Stomach (tissue), 9 donors: ENCODE measurements around the gene ZCCHC10. TPM values are rescaled to one million over a fixed set of nuclear protein-coding genes. Genes with fewer than 3 reads are reported as not detected.

Source experiments
- DNase-seq, 2 donors: peaks; one replicate each; pipeline versions ENCODE4 v3.0.0 to v3.0.0-alpha.2; 2013 to 2019
- H3K27ac ChIP-seq, 5 donors: fragments of 200-600 bp in 4 of 5; sonication (generic) in 4 of 5; one replicate each; pipeline ENCODE4 v1.5.1; 2013 to 2019; ENCODE audit warnings: mild to moderate bottlenecking in 1 of 5, moderate library complexity in 1 of 5
- H3K27me3 ChIP-seq, 3 donors: fragments of 200-600 bp; sonication (generic); one replicate each; pipeline ENCODE4 v1.5.1; 2017 to 2019; ENCODE audit warnings: mixed run types in 1 of 3
- H3K36me3 ChIP-seq, 4 donors: fragments of 200-600 bp; sonication (generic); 1 replicate in 3 of 4; 2 replicates in 1 of 4; pipeline ENCODE4 v1.5.1; 2016 to 2019
- H3K4me1 ChIP-seq, 4 donors: fragments of 200-600 bp; sonication (generic); one replicate each; pipeline ENCODE4 v1.5.1; 2016 to 2019
- H3K4me3 ChIP-seq, 4 donors: fragments of 200-600 bp; sonication (generic) in 3 of 4; one replicate each; pipeline ENCODE4 v1.5.1; 2016 to 2019; ENCODE audit warnings: mild to moderate bottlenecking in 1 of 4
- H3K9me3 ChIP-seq, 4 donors: fragments of 200-600 bp; sonication (generic); one replicate each; pipeline ENCODE4 v1.5.1; 2016 to 2019
- EP300 ChIP-seq: sonication (generic); formaldehyde crosslinking; IDR thresholded peaks from one replicate; pipeline ENCODE4 v1.6.1; 2017; ENCODE audit warnings: antibody characterized with exemption
- POLR2A ChIP-seq, 4 donors: fragments of 450-650 bp; IDR thresholded peaks; one replicate each; pipeline ENCODE4 v1.6.1; 2016; ENCODE audit warnings: antibody characterized with exemption in 4 of 4, control low read depth in 2 of 4, mild to moderate bottlenecking in 1 of 4, moderate library complexity in 1 of 4
- POLR2AphosphoS5 ChIP-seq, 3 donors: sonication (generic); formaldehyde crosslinking; IDR thresholded peaks; one replicate each; pipeline ENCODE4 v1.6.1; 2016; ENCODE audit warnings: antibody characterized with exemption in 3 of 3
- WGBS, 5 donors: extraction: QIAGEN DNeasy Blood & Tissue Kit in 3 of 5; methylation state at CpG; one replicate each; pipeline versions ENCODE4 v1.1.5 to v1.1.7; 2013 to 2018; 5-methylcytosine and 5-hydroxymethylcytosine counted together
- intact Hi-C: fragments of 100-400 bp; cut with DNase I; formaldehyde crosslinking; loops from one replicate; pipeline ENCODE4 v1.15.1; 2023; ENCODE audit warnings: low total_unique reads
- polyA plus RNA-seq, 3 donors: library from polyadenylated mRNA; stranded (reverse); fragments of 200-250 nt; gene quantifications; one replicate each; pipeline ENCODE4 v1.2.3, GENCODE V29; 2013
- total RNA-seq, 5 donors: library from RNA; depleted of rRNA; stranded (reverse); fragments of >200 nt; gene quantifications; one replicate each; pipeline versions ENCODE4 v1.1.0 to v1.2.3, GENCODE V29; 2014 to 2016
- TF ChIP-seq, protein P1 (sequence below), 7 experiments: fragments of 450-650 bp in 4 of 7; fragments of 200-600 bp in 3 of 7; sonication (generic) in 3 of 7; IDR thresholded peaks; one replicate each; pipeline ENCODE4 v1.5.1; 2016 to 2019; ENCODE audit warnings: antibody characterized with exemption in 7 of 7, control low read depth in 2 of 7, mild to moderate bottlenecking in 1 of 7
- donor health status: healthy with polysubstance abuse.
- donor health status: Bipolar disorder and iron deficiency.
- donor health status: healthy.

Gene ZCCHC10
- total and polyA plus RNA-seq, 8 donors, result 0.29 to 45.1 (median 11.8) TPM

DNA sequence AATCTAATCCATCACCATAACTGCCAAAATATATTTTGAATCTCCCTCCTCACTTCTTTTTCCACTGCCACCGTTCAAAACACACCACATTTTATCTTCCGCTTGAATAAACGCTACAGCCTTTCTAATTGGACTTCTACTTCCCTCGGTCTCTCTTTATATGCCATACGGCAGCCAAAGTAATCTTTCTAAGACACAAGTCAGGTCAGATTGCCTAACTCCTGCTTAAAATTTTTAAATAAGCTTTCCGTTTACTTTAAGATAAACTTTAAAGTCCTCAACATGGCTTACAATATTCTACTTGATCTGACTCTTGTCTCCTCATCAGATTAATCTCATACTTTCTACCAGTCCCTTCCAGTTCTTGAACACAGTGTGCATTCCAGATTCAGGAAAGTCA, 72.6 kb downstream of the ZCCHC10 start:
- peak overlapping the region in 2 of 5 donors; percentile 23 to 50 for H3K27ac ChIP-seq
- H3K9me3 ChIP-seq, result no peaks in the 10 kb centered on the region
- H3K4me3 ChIP-seq, result no peak overlapping the region
- intact Hi-C loops, result no loop called here
- 23 to 43% (median 24%) methylated on average over 6 of the region's 6 CpGs for WGBS, 5 donors
- H3K36me3 ChIP-seq, result peaks cover 3 to 16% (median 10%) of the 10 kb centered on the region in 4 donors
- no peaks in the 10 kb centered on the region for H3K27me3 ChIP-seq
- TF ChIP-seq EP300 (no peak), POLR2AphosphoS5 (IDR thresholded peaks at IDR 0.05) (peak in 1 of 3 donors; percentile 3), POLR2A (IDR thresholded peaks at IDR 0.05) (no peak)
- TF ChIP-seq, protein P1, sequence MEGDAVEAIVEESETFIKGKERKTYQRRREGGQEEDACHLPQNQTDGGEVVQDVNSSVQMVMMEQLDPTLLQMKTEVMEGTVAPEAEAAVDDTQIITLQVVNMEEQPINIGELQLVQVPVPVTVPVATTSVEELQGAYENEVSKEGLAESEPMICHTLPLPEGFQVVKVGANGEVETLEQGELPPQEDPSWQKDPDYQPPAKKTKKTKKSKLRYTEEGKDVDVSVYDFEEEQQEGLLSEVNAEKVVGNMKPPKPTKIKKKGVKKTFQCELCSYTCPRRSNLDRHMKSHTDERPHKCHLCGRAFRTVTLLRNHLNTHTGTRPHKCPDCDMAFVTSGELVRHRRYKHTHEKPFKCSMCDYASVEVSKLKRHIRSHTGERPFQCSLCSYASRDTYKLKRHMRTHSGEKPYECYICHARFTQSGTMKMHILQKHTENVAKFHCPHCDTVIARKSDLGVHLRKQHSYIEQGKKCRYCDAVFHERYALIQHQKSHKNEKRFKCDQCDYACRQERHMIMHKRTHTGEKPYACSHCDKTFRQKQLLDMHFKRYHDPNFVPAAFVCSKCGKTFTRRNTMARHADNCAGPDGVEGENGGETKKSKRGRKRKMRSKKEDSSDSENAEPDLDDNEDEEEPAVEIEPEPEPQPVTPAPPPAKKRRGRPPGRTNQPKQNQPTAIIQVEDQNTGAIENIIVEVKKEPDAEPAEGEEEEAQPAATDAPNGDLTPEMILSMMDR (IDR thresholded peaks at IDR 0.05), result no peak
- peaks cover 14 to 82% (median 51%) of the 10 kb centered on the region in 4 donors for H3K4me1 ChIP-seq
- DNase-seq, result no peak

DNA sequence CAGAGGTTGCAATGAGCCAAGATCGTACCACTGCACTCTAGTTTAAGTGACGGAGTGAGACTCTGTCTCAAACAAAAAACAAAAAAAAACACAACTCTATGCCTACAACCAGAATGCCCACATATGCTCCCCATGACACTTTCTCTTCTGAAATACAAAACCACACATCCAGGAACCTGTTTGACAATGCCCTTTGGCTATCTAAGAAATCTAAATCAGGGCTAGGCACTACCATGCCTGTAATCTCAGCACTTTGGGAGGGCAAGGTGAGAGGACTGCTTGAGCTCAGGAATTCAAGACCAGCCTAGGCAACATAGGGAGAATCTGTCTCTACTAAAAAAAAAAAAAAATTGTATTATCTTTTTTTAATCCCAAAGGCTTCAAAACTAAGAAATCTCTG, 73.5 kb downstream of the ZCCHC10 start:
- TF ChIP-seq POLR2AphosphoS5 (IDR thresholded peaks at IDR 0.05) (no peak), POLR2A (IDR thresholded peaks at IDR 0.05) (no peak), EP300 (no peak)
- TF ChIP-seq, protein P1 (IDR thresholded peaks at IDR 0.05), result no peak
- DNase-seq, result no peak
- no peaks in the 10 kb centered on the region for H3K9me3 ChIP-seq
- peaks cover 19 to 83% (median 54%) of the 10 kb centered on the region in 4 donors for H3K4me1 ChIP-seq
- WGBS, 5 donors, result 83 to 99% (median 93%) methylated on average over 2 of the region's 2 CpGs
- intact Hi-C loops, result no loop called here
- H3K27ac ChIP-seq, result no peak overlapping the region
- H3K36me3 ChIP-seq, result peaks cover 3 to 16% (median 10%) of the 10 kb centered on the region in 4 donors
- H3K27me3 ChIP-seq, result no peaks in the 10 kb centered on the region
- H3K4me3 ChIP-seq, result no peak overlapping the region

DNA sequence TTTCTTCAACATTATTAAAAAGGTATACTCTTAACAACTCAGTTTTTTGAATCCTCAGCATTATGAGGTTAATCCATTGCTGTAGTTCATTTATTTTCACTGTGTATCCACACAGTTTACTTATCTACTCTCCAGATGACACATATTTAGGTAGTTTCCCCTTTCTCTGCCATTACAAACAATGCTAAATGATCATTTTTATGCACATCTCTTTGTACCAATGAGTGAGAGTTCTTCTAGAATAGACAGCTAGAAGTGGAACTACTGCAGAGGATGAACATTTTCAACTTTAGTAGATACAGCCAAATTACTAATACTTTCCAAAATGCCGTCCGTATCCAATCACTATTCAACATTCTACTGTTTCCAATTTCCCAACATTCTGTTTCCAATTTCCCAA, 74.5 kb downstream of the ZCCHC10 start:
- no peaks in the 10 kb centered on the region for H3K27me3 ChIP-seq
- no peak for DNase-seq
- no peak overlapping the region for H3K27ac ChIP-seq
- intact Hi-C loops, result no loop called here
- H3K36me3 ChIP-seq, result peaks cover 3 to 16% (median 10%) of the 10 kb centered on the region in 4 donors
- peaks cover 21 to 83% (median 54%) of the 10 kb centered on the region in 4 donors for H3K4me1 ChIP-seq
- TF ChIP-seq POLR2AphosphoS5 (IDR thresholded peaks at IDR 0.05) (no peak), POLR2A (IDR thresholded peaks at IDR 0.05) (no peak), EP300 (no peak)
- TF ChIP-seq, protein P1 (IDR thresholded peaks at IDR 0.05), result no peak
- H3K4me3 ChIP-seq, result no peak overlapping the region
- H3K9me3 ChIP-seq, result no peaks in the 10 kb centered on the region
- 85 to 94% (median 93%) methylated on average over 2 of the region's 2 CpGs for WGBS, 5 donors

DNA sequence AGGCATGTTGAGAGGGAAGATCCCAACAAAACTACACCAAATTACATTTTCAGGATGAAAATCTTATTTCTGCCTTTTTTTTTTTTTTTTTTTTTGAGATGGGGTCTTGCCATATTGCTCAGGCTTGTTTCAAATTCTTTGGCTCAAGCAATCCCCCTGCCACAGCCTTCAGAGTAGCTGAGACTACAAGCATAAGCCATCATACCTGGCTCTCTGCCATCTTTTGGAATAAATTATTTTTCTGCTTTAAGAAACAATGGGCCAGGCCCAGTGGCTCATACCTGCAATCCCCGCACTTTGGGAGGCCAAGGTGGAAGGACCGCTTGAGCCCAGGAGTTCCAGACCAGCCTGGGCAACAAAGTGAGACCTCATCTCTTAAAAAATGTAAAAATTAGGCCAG, 77.2 kb downstream of the ZCCHC10 start:
- Histone ChIP-seq H3K9me3 (no peaks in the 10 kb centered on the region), H3K27ac (no peak overlapping the region), H3K27me3 (no peaks in the 10 kb centered on the region), H3K4me3 (no peak overlapping the region), H3K36me3 (peaks cover 0 to 7% (median 2%) of the 10 kb centered on the region in 4 donors), H3K4me1 (peaks cover 19 to 77% (median 47%) of the 10 kb centered on the region in 4 donors)
- TF ChIP-seq, protein P1 (IDR thresholded peaks at IDR 0.05), result no peak
- TF ChIP-seq EP300 (no peak), POLR2AphosphoS5 (IDR thresholded peaks at IDR 0.05) (no peak), POLR2A (IDR thresholded peaks at IDR 0.05) (no peak)
- intact Hi-C loops, result no loop called here
- 93 to 100% (median 97%) methylated on average over 2 of the region's 2 CpGs for WGBS, 5 donors
- no peak for DNase-seq
